Smooth muscle cell of the pulmonary artery (primary cell): ENCODE results near the gene ERG. TPM values are rescaled to one million over a fixed set of nuclear protein-coding genes. Genes with fewer than 3 reads are reported as not detected.

Source experiments
- total RNA-seq: library from RNA; depleted of rRNA; stranded (reverse); fragments of >200 nt; gene quantifications from 2 replicates; pipeline ENCODE4 v1.2.3, GENCODE V29; 2014

Gene ERG
- total RNA-seq = 10.8 and 26.9 TPM in 2 replicates

GRCh38 chr21:38498057-38498833 is at the start of gene ERG:
Gene ERG (minus strand): TSS chr21:38498477. CDS start chr21:38498380, 97 bp downstream.

Other genes starting within 250 kb of the ERG start
- gene KCNJ15, start 241.5 kb downstream of the ERG start, total RNA-seq = 0.53 and 2.4 TPM in 2 replicates